ENCODE data around the gene SSBP2.
"Not testable (repeated sequence)": the region's sequence is repeated elsewhere in the genome, so short reads cannot be mapped to it uniquely, and the experiment has no call there.

The SSBP2 gene

GRCh38 chr5:81506378-81506777 lies 244.5 kb downstream of the SSBP2 start:
- TF ChIP-seq CTCF (IDR thresholded peaks at IDR 0.05; ENCODE audit: low read depth, low read length, missing control alignments) = no peak
- no peak for DNase-seq (ENCODE audit: extremely low read depth, low read depth)
- no peak overlapping the region for H3K4me3 ChIP-seq (replicated peaks; ENCODE audit: low read depth, low read length)

GRCh38 chr5:81505672-81506071 lies 245.2 kb downstream of the SSBP2 start:
- no peak for DNase-seq (ENCODE audit: extremely low read depth, low read depth)
- no peak for TF ChIP-seq CTCF (IDR thresholded peaks at IDR 0.05; ENCODE audit: low read depth, low read length, missing control alignments)
- no peak overlapping the region for H3K4me3 ChIP-seq (replicated peaks; ENCODE audit: low read depth, low read length)

- not testable (repeated sequence) for DNase-seq (ENCODE audit: extremely low read depth, low read depth); H3K4me3 ChIP-seq (replicated peaks; ENCODE audit: low read depth, low read length)
Observed at GRCh38 chr5:81503602-81504001, 247.3 kb downstream of the SSBP2 start.

GRCh38 chr5:81495286-81495685 lies 255.6 kb downstream of the SSBP2 start:
- TF ChIP-seq CTCF (IDR thresholded peaks at IDR 0.05; ENCODE audit: low read depth, low read length, missing control alignments) = no peak
- no peak overlapping the region for H3K4me3 ChIP-seq (replicated peaks; ENCODE audit: low read depth, low read length)
- no peak for DNase-seq (ENCODE audit: extremely low read depth, low read depth)

GRCh38 chr5:81488862-81489261 lies 262.0 kb downstream of the SSBP2 start:
- no peak overlapping the region for H3K4me3 ChIP-seq (replicated peaks; ENCODE audit: low read depth, low read length)
- no peak for TF ChIP-seq CTCF (IDR thresholded peaks at IDR 0.05; ENCODE audit: low read depth, low read length, missing control alignments)
- no peak for DNase-seq (ENCODE audit: extremely low read depth, low read depth)

- DNase-seq (ENCODE audit: extremely low read depth, low read depth) = no peak
- no peak for TF ChIP-seq CTCF (IDR thresholded peaks at IDR 0.05; ENCODE audit: low read depth, low read length, missing control alignments)
- no peak overlapping the region for H3K4me3 ChIP-seq (replicated peaks; ENCODE audit: low read depth, low read length)
Observed at GRCh38 chr5:81486711-81487110, 264.2 kb downstream of the SSBP2 start.

GRCh38 chr5:81482595-81482994 lies 268.3 kb downstream of the SSBP2 start:
- no peak for TF ChIP-seq CTCF (IDR thresholded peaks at IDR 0.05; ENCODE audit: low read depth, low read length, missing control alignments)
- no peak for DNase-seq (ENCODE audit: extremely low read depth, low read depth)
- no peak overlapping the region for H3K4me3 ChIP-seq (replicated peaks; ENCODE audit: low read depth, low read length)

GRCh38 chr5:81473395-81473794 lies 277.5 kb downstream of the SSBP2 start:
- DNase-seq (ENCODE audit: extremely low read depth, low read depth); H3K4me3 ChIP-seq (replicated peaks; ENCODE audit: low read depth, low read length): not testable (repeated sequence)

All from HFF-Myc (cell line).